ENCODE data around the gene SHISA9.

- TF ChIP-seq FOS (IDR thresholded peaks at IDR 0.05; ENCODE audit: low read depth, low read length) (no peak), CTCF (conservative IDR thresholded peaks at IDR 0.05; ENCODE audit: low read depth, low read length) (no peak), POLR2A (IDR thresholded peaks at IDR 0.05; ENCODE audit: low read depth, low read length) (no peak), NFE2L2 (IDR thresholded peaks at IDR 0.05; ENCODE audit: low read depth, low read length) (no peak), SMC3 (IDR thresholded peaks at IDR 0.05; ENCODE audit: low read depth, low read length) (no peak), MXI1 (IDR thresholded peaks at IDR 0.05; ENCODE audit: borderline replicate concordance, low read depth, low read length) (no peak), BHLHE40 (IDR thresholded peaks at IDR 0.05; ENCODE audit: low read depth, low read length) (no peak), MAZ (IDR thresholded peaks at IDR 0.05; ENCODE audit: borderline replicate concordance, low read depth, low read length) (no peak), USF2 (IDR thresholded peaks at IDR 0.05; ENCODE audit: low read depth, low read length) (no peak), CHD1 (IDR thresholded peaks at IDR 0.05; ENCODE audit: low read depth, low read length) (no peak), RCOR1 (IDR thresholded peaks at IDR 0.05; ENCODE audit: insufficient replicate concordance, low read length) (no peak), CEBPB (IDR thresholded peaks at IDR 0.05; ENCODE audit: low read depth, low read length) (no peak), RFX5 (IDR thresholded peaks at IDR 0.05; ENCODE audit: low read depth, low read length) (no peak)
Measured at GRCh38 chr16:13193721-13194120, 292.3 kb downstream of the SHISA9 start.
